Activated T-cell treated with anti-CD3 and anti-CD28 coated beads, Interleukin-2, amount 50 U/mL, for 24 hours (primary cell): Measurements from ENCODE around the gene RNLS.

ENCODE experiments used
- DNase-seq: peaks from one replicate; pipeline ENCODE4 v3.0.0-alpha.2; 2020
- H3K27ac Mint-ChIP-seq: 2 replicates; pipeline ENCODE4 v1.8.0; 2020; ENCODE audit warnings: mild to moderate bottlenecking, mixed read lengths
- H3K27me3 Mint-ChIP-seq: 2 replicates; pipeline ENCODE4 v1.8.0; 2020; ENCODE audit warnings: mixed read lengths
- H3K36me3 Mint-ChIP-seq: 2 replicates; pipeline ENCODE4 v1.8.0; 2020; ENCODE audit warnings: low read depth, mixed read lengths
- H3K4me1 Mint-ChIP-seq: 2 replicates; pipeline ENCODE4 v1.8.0; 2020; ENCODE audit warnings: low read depth, mixed read lengths
- H3K4me3 Mint-ChIP-seq: 2 replicates; pipeline ENCODE4 v1.8.0; 2020; ENCODE audit warnings: mild to moderate bottlenecking, moderate library complexity, mixed read lengths
- H3K9me3 Mint-ChIP-seq: 2 replicates; pipeline ENCODE4 v1.8.0; 2020; ENCODE audit warnings: mixed read lengths

RNLS gene

DNA sequence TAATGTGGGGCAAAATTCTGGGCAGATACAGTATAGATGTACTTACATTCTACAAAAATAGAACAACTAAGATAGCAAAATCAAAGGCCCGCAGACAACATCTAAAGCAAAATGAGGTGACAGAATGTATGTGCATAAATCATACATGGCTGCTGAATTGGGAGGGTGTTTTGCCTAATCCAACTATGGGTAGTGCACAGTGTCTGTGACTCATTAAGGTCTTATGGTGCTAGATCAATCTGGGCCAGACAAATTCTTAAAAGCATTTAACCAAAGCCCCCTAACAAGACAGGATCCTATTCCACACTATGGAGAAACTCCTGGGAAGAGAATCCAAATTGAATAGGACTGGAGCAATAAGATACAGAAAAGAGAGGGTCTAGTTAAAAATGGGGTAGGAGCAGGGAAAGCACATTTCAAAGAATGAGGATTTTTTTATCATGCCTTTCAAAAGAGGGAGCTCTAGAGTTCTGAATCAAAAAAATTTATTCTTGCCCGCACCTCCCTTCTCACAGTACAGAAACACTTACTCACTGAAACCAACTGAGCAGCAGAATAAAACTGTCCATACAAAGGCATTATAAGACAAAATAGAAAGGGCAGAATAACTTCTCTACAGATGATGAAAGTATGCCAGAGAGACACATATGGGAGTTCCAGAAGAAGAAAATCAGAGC, 181.3 kb downstream of the RNLS start:
- H3K36me3 Mint-ChIP-seq: no peaks in the 10 kb centered on the region
- H3K4me3 Mint-ChIP-seq: no peak overlapping the region
- no peaks in the 10 kb centered on the region for H3K27me3 Mint-ChIP-seq
- peaks cover 13% of the 10 kb centered on the region for H3K4me1 Mint-ChIP-seq
- no peak overlapping the region for H3K27ac Mint-ChIP-seq
- DNase-seq: no peak
- peaks cover 18% of the 10 kb centered on the region for H3K9me3 Mint-ChIP-seq

DNA sequence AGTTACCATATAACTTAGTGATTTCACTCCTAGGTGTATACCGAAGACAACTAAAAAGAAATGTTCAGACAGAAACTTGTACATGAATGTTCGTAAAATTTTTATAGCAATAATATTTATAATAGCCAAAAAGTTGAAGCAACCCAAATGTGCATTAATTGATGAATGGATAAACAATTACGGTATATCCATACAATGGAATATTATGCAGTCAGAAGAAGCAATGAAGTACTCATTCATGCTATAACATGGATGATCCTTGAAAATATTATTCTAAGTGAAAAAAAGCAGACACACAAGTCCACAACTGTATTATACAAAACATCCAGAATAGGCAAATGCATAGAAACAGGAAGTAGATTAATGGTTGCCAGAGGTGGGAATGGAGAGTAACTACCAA, 183.9 kb downstream of the RNLS start:
- Mint-ChIP-seq H3K27me3 (no peaks in the 10 kb centered on the region), H3K4me3 (no peak overlapping the region), H3K27ac (no peak overlapping the region), H3K36me3 (peaks cover 2% of the 10 kb centered on the region), H3K9me3 (peaks cover 28% of the 10 kb centered on the region), H3K4me1 (peaks cover 13% of the 10 kb centered on the region)
- DNase-seq: no peak

DNA sequence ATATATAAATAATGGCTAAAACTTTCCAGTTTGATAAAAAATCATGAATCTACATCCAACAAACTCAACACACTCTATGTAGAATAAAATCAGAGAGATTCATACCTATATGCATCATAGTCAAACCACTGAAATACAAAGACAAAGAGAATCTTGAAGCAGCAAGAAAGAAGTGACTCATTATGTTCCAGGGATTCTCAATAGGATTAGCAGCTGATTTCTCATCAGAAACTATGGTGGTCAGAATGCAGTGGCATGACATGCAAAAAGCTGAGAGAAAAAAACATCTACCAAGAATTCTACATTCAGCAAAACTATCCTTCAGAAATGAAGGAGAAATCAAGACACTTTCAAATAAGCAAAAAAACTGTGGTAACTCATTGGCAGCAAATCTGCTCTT, 187.4 kb downstream of the RNLS start:
- DNase-seq: no peak
- H3K27ac Mint-ChIP-seq: no peak overlapping the region
- no peaks in the 10 kb centered on the region for H3K27me3 Mint-ChIP-seq
- no peak overlapping the region for H3K4me3 Mint-ChIP-seq
- H3K4me1 Mint-ChIP-seq: peaks cover 13% of the 10 kb centered on the region
- H3K36me3 Mint-ChIP-seq: peaks cover 4% of the 10 kb centered on the region
- H3K9me3 Mint-ChIP-seq: peaks cover 29% of the 10 kb centered on the region

GRCh38 chr10:88392222-88392621, 190.9 kb downstream of the RNLS start:
- Mint-ChIP-seq H3K4me1 (peaks cover 13% of the 10 kb centered on the region), H3K4me3 (no peak overlapping the region), H3K27me3 (no peaks in the 10 kb centered on the region), H3K9me3 (peaks cover 15% of the 10 kb centered on the region), H3K36me3 (peaks cover 4% of the 10 kb centered on the region), H3K27ac (no peak overlapping the region)
- no peak for DNase-seq

GRCh38 chr10:88390041-88390440, 193.1 kb downstream of the RNLS start:
- Mint-ChIP-seq H3K9me3 (peaks cover 2% of the 10 kb centered on the region), H3K36me3 (peaks cover 2% of the 10 kb centered on the region), H3K4me1 (peaks cover 13% of the 10 kb centered on the region), H3K4me3 (no peak overlapping the region), H3K27ac (no peak overlapping the region), H3K27me3 (no peaks in the 10 kb centered on the region)
- no peak for DNase-seq

DNA sequence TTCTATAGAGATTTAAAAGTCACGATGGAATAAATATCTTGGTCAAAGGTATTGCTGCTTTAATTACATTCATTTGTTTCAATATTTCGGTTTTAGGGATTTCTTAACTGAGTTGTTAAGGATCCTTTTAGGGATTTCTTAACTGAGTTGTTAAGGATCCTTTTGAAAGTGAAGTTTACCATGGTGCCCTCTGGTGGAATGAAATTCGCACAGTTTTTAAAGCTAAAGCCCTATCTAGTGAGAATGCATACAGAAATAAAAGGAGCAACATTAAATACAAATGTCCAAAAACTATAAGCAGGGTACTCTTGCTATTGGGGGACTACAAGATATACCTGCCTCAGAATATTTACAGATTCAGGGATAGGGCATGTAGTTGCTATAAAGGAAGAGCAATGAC, 193.7 kb downstream of the RNLS start:
- no peak for DNase-seq
- Mint-ChIP-seq H3K4me1 (peaks cover 15% of the 10 kb centered on the region), H3K36me3 (peaks cover 2% of the 10 kb centered on the region), H3K27ac (no peak overlapping the region), H3K4me3 (no peak overlapping the region), H3K9me3 (peaks cover 2% of the 10 kb centered on the region), H3K27me3 (no peaks in the 10 kb centered on the region)

DNA sequence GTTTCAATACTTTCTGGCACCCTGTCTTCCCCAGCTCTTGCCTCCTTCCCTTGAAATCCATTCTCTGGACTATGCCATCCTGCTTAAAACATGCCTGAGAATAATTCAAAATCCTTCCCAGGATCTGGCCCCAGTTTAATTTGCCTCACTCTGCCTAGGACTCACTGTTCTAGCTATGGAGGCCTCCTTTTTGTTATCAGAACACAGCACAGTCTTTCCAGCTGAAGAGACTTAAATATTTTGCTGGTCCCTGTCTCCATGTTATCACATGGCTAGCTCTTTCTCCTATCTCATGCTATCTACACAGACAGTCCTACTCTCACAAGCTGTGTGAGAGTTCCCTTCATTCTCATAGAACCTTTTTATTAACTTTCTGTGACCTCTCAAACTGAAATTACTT, 194.8 kb downstream of the RNLS start:
- no peaks in the 10 kb centered on the region for H3K9me3 Mint-ChIP-seq
- no peak for DNase-seq
- no peaks in the 10 kb centered on the region for H3K27me3 Mint-ChIP-seq
- H3K4me3 Mint-ChIP-seq: no peak overlapping the region
- H3K27ac Mint-ChIP-seq: no peak overlapping the region
- no peaks in the 10 kb centered on the region for H3K36me3 Mint-ChIP-seq
- H3K4me1 Mint-ChIP-seq: peaks cover 23% of the 10 kb centered on the region

DNA sequence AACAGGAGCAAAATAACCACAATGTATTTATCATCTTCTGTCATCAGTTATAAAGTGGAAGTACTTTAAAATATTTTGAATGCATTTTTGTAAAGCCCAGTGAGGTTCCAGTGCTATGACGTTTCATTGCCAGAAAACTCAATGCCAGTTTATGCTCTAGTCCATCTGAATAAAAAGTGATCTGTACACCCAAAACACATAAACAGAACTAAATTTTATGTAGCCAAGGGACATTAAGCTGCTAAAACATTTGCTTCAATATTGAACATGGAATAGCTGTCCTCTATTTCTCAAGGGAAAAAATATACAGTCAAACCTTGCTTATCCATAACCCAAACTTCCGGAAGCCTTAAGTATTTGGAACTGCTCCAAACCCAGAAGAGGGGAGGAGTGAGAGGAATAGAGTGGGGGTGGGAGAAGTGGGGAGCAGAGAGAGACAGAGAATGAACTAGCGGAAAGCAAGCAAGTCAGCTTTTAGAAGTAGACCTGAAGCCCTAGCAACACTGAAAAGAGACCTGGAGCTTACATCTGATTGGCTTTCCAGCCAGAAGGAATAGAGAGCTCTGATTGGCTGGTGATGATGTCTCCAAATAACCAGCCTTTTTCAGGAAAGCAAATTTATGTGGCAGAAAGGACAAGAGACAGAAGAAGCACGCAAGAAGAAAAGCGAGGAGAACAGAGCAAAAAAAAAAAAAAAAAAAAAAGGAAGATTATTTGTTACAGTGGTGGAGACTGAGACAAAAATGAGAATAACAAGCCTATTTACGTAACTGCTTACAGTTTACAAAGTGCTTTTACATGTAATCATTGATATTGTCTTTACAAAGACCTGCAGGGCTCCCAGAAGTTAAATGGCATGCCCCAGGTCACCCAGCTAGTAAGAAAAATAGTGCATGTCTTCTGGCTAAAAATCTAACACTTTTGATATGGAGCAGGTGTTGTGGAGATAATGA, 196.0 kb downstream of the RNLS start:
- DNase-seq: no peak
- H3K27me3 Mint-ChIP-seq: no peaks in the 10 kb centered on the region
- H3K4me1 Mint-ChIP-seq: peaks cover 22% of the 10 kb centered on the region
- H3K4me3 Mint-ChIP-seq: no peak overlapping the region
- H3K36me3 Mint-ChIP-seq: no peaks in the 10 kb centered on the region
- H3K27ac Mint-ChIP-seq: peak overlapping the region; percentile 38
- no peaks in the 10 kb centered on the region for H3K9me3 Mint-ChIP-seq

- H3K27me3 Mint-ChIP-seq: no peaks in the 10 kb centered on the region
- H3K9me3 Mint-ChIP-seq: no peaks in the 10 kb centered on the region
- no peak for DNase-seq
- no peaks in the 10 kb centered on the region for H3K36me3 Mint-ChIP-seq
- peak overlapping the region; percentile 52 for H3K4me3 Mint-ChIP-seq
- peak overlapping the region; percentile 38 for H3K27ac Mint-ChIP-seq
- peaks cover 15% of the 10 kb centered on the region for H3K4me1 Mint-ChIP-seq
Measured at GRCh38 chr10:88386204-88386788, 196.8 kb downstream of the RNLS start.

GRCh38 chr10:88385601-88386203, 197.4 kb downstream of the RNLS start:
- DNase-seq: peak; percentile 49
- Mint-ChIP-seq H3K9me3 (no peaks in the 10 kb centered on the region), H3K27ac (peak overlapping the region; percentile 79), H3K4me3 (peak overlapping the region; percentile 32), H3K4me1 (peaks cover 15% of the 10 kb centered on the region), H3K36me3 (no peaks in the 10 kb centered on the region), H3K27me3 (no peaks in the 10 kb centered on the region)

DNA sequence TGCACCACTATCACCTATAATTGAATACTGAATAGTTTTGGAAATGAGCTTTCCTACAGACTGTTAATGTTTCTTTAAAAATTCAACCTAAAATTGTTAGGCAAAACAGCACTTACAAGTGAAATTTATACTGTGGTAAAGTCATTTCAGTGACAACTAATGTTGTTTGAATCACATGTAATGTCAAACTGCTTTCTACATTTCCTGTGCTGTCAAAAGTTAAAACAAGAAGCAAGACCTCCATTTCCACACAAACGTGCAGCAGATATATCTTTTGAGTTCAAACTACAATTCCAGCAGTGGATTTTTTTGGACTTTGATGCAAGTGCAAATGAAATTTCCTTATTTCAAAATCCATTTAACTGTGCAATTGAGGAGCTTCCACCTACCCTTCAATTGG, 199.8 kb downstream of the RNLS start:
- no peak for DNase-seq
- Mint-ChIP-seq H3K9me3 (no peaks in the 10 kb centered on the region), H3K27me3 (no peaks in the 10 kb centered on the region), H3K4me3 (no peak overlapping the region), H3K36me3 (no peaks in the 10 kb centered on the region), H3K27ac (no peak overlapping the region), H3K4me1 (peaks cover 17% of the 10 kb centered on the region)

DNA sequence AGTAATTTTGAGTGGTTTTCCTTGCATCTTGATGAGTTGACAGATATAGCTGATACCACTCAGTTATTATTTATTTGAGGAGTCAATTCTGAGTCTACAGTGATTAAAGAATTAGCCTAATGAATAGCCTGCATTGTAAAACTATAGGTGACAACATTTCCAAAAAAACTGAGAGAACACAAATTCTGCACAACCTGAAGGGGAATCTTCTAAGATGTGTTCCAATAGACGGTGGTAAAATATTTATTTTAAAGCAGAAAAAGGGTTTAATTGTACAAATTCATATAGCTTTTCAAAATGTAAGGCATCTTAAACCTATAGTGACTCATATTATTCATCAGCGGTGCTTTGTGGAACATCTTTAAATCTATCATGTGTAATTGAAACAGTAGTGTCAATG, 200.4 kb downstream of the RNLS start:
- no peaks in the 10 kb centered on the region for H3K27me3 Mint-ChIP-seq
- H3K4me1 Mint-ChIP-seq: peaks cover 17% of the 10 kb centered on the region
- no peaks in the 10 kb centered on the region for H3K9me3 Mint-ChIP-seq
- H3K4me3 Mint-ChIP-seq: no peak overlapping the region
- no peak overlapping the region for H3K27ac Mint-ChIP-seq
- H3K36me3 Mint-ChIP-seq: no peaks in the 10 kb centered on the region
- no peak for DNase-seq

- Mint-ChIP-seq H3K27ac (no peak overlapping the region), H3K27me3 (no peaks in the 10 kb centered on the region), H3K9me3 (no peaks in the 10 kb centered on the region), H3K36me3 (no peaks in the 10 kb centered on the region), H3K4me3 (no peak overlapping the region), H3K4me1 (peaks cover 23% of the 10 kb centered on the region)
- DNase-seq: no peak
Measured at GRCh38 chr10:88379575-88379974, 203.5 kb downstream of the RNLS start.

- Mint-ChIP-seq H3K36me3 (no peaks in the 10 kb centered on the region), H3K27ac (no peak overlapping the region), H3K27me3 (no peaks in the 10 kb centered on the region), H3K4me3 (no peak overlapping the region), H3K4me1 (peaks cover 12% of the 10 kb centered on the region), H3K9me3 (no peaks in the 10 kb centered on the region)
- DNase-seq: no peak
Measured at GRCh38 chr10:88377510-88377909, 205.6 kb downstream of the RNLS start.
